Measurements from ENCODE around the gene DBH.

Gene DBH

DNA sequence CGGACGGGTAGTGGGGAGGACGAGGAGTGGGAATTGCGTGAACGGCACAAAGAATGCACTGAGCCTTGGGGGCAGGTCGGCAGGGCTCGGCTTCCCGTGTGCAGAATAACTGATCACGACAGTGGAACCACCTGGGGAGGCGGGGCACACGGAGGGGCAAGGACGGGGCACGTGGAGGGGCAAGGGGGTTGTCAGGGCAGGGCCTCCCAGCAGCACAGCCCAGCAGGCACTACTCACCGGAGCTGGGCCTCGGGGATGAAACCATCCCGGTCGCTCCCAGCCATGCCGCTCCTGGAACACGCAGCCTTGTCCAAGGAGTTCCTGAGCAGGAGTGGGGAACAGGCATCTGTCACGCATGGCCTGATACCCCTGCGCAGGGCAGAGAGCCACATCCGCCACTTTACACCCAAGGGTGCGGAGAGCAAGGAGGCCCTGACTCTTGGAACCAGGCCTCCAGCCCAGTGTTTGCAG, 68.6 kb downstream of the DBH start:
- H4K20me1 ChIP-seq (ENCODE audit: insufficient read depth, low read length), result no peaks in the 10 kb centered on the region
- TF ChIP-seq EZH2phosphoT487 (IDR thresholded peaks at IDR 0.05; ENCODE audit: low read length), result no peak
- TF ChIP-seq EZH2 (optimal IDR thresholded peaks at IDR 0.05; ENCODE audit: low read depth, low read length), result no peak
- no peak for TF ChIP-seq CTCF (IDR thresholded peaks at IDR 0.05; ENCODE audit: low read length)
- no peaks in the 10 kb centered on the region for H3K9me2 ChIP-seq (replicated peaks; ENCODE audit: insufficient read depth, low read length)
- H3K36me3 ChIP-seq (replicated peaks; ENCODE audit: insufficient read depth, low read length), result no peaks in the 10 kb centered on the region
- no peaks in the 10 kb centered on the region for H3K9me3 ChIP-seq (replicated peaks; ENCODE audit: insufficient read depth, low read length)
- no peak for DNase-seq
- no peaks in the 10 kb centered on the region for H3K4me1 ChIP-seq (ENCODE audit: low read length)
- H3F3A ChIP-seq (ENCODE audit: insufficient read depth, low read length), result no peaks in the 10 kb centered on the region
- H3K9ac ChIP-seq (ENCODE audit: low read length), result no peak overlapping the region
- H3K27me3 ChIP-seq (replicated peaks; ENCODE audit: insufficient read depth, low read length), result peaks cover 91% of the 10 kb centered on the region
- H2AFZ ChIP-seq (ENCODE audit: low read length), result no peak overlapping the region
- H3K79me2 ChIP-seq (ENCODE audit: low read length), result no peaks in the 10 kb centered on the region
- no peak overlapping the region for H3K4me3 ChIP-seq (ENCODE audit: low read length)
- H3K4me2 ChIP-seq (ENCODE audit: low read depth, low read length), result no peak overlapping the region
- no peak overlapping the region for H3K27ac ChIP-seq (ENCODE audit: low read length)

- H3K4me3 ChIP-seq (ENCODE audit: low read length), result no peak overlapping the region
- no peak overlapping the region for H3K4me2 ChIP-seq (ENCODE audit: low read depth, low read length)
- no peaks in the 10 kb centered on the region for H3K79me2 ChIP-seq (ENCODE audit: low read length)
- H3K4me1 ChIP-seq (ENCODE audit: low read length), result no peaks in the 10 kb centered on the region
- no peaks in the 10 kb centered on the region for H3K9me2 ChIP-seq (replicated peaks; ENCODE audit: insufficient read depth, low read length)
- DNase-seq, result no peak
- no peaks in the 10 kb centered on the region for H4K20me1 ChIP-seq (ENCODE audit: insufficient read depth, low read length)
- H3K9ac ChIP-seq (ENCODE audit: low read length), result no peak overlapping the region
- H2AFZ ChIP-seq (ENCODE audit: low read length), result no peak overlapping the region
- H3K36me3 ChIP-seq (replicated peaks; ENCODE audit: insufficient read depth, low read length), result no peaks in the 10 kb centered on the region
- H3K27ac ChIP-seq (ENCODE audit: low read length), result no peak overlapping the region
- H3F3A ChIP-seq (ENCODE audit: insufficient read depth, low read length), result no peaks in the 10 kb centered on the region
- H3K9me3 ChIP-seq (replicated peaks; ENCODE audit: insufficient read depth, low read length), result no peaks in the 10 kb centered on the region
- H3K27me3 ChIP-seq (replicated peaks; ENCODE audit: insufficient read depth, low read length), result peaks cover 91% of the 10 kb centered on the region
- TF ChIP-seq EZH2phosphoT487 (IDR thresholded peaks at IDR 0.05; ENCODE audit: low read length) (no peak), CTCF (IDR thresholded peaks at IDR 0.05; ENCODE audit: low read length) (no peak)
These were observed 69.4 kb downstream of the DBH start for GRCh38 chr9:133705576-133705975.

GRCh38 chr9:133706307-133707050, 70.3 kb downstream of the DBH start:
- Histone ChIP-seq H2AFZ (ENCODE audit: low read length) (no peak overlapping the region), H3K36me3 (replicated peaks; ENCODE audit: insufficient read depth, low read length) (no peaks in the 10 kb centered on the region), H3K9ac (ENCODE audit: low read length) (no peak overlapping the region), H3K27me3 (replicated peaks; ENCODE audit: insufficient read depth, low read length) (peaks cover 91% of the 10 kb centered on the region), H3K27ac (ENCODE audit: low read length) (no peak overlapping the region), H3K4me3 (ENCODE audit: low read length) (no peak overlapping the region), H3K4me2 (ENCODE audit: low read depth, low read length) (no peak overlapping the region), H3K79me2 (ENCODE audit: low read length) (no peaks in the 10 kb centered on the region), H4K20me1 (ENCODE audit: insufficient read depth, low read length) (no peaks in the 10 kb centered on the region), H3K9me2 (replicated peaks; ENCODE audit: insufficient read depth, low read length) (no peaks in the 10 kb centered on the region), H3K9me3 (replicated peaks; ENCODE audit: insufficient read depth, low read length) (no peaks in the 10 kb centered on the region), H3F3A (ENCODE audit: insufficient read depth, low read length) (no peaks in the 10 kb centered on the region), H3K4me1 (ENCODE audit: low read length) (no peaks in the 10 kb centered on the region)
- no peak for TF ChIP-seq CTCF (IDR thresholded peaks at IDR 0.05; ENCODE audit: low read length)
- no peak for TF ChIP-seq EZH2phosphoT487 (IDR thresholded peaks at IDR 0.05; ENCODE audit: low read length)
- no peak for TF ChIP-seq EZH2 (optimal IDR thresholded peaks at IDR 0.05; ENCODE audit: low read depth, low read length)
- no peak for DNase-seq
